Astrocyte (in vitro differentiated cells and primary cell): ENCODE measurements around the gene RDM1. TPM values are rescaled to one million over a fixed set of nuclear protein-coding genes. Genes with fewer than 3 reads are reported as not detected.

ENCODE experiments used
- DNase-seq: peaks from one replicate; pipeline ENCODE4 v3.0.0-alpha.2; 2010; ENCODE audit warnings: low read depth
- FAIRE-seq: peaks from 2 replicates; lab custom pipeline; 2011; peaks lifted over from hg19 to GRCh38; lab: Jason Lieb, UNC
- H2AFZ ChIP-seq: 2 replicates; pipeline ENCODE4 v1.6.0; 2012; ENCODE audit warnings: low read depth, low read length, inconsistent platforms
- H3K27ac ChIP-seq: 2 replicates; pipeline ENCODE4 v1.5.1; 2011; ENCODE audit warnings: low read depth, low read length, inconsistent platforms
- H3K27me3 ChIP-seq: 2 replicates; pipeline ENCODE4 v1.6.0; 2011; ENCODE audit warnings: low read length, inconsistent platforms; ENCODE audit not compliant: insufficient read depth
- H3K36me3 ChIP-seq: 2 replicates; pipeline ENCODE4 v1.5.1; 2011; ENCODE audit warnings: low read length, inconsistent platforms; ENCODE audit not compliant: insufficient read depth
- H3K4me1 ChIP-seq: 2 replicates; pipeline ENCODE4 v1.5.1; 2011; ENCODE audit warnings: low read length, inconsistent platforms; ENCODE audit not compliant: insufficient read depth
- H3K4me2 ChIP-seq: 2 replicates; pipeline ENCODE4 v1.6.0; 2012; ENCODE audit warnings: low read length, inconsistent platforms
- H3K4me3 ChIP-seq: 2 replicates; pipeline ENCODE4 v1.5.1; 2011; ENCODE audit warnings: low read depth, mild to moderate bottlenecking, low read length, inconsistent platforms; ENCODE audit not compliant: insufficient read depth
- H3K79me2 ChIP-seq: 2 replicates; pipeline ENCODE4 v1.6.0; 2012; ENCODE audit warnings: mild to moderate bottlenecking, low read length, inconsistent platforms; ENCODE audit not compliant: insufficient read depth
- H3K9ac ChIP-seq: 2 replicates; pipeline ENCODE4 v1.6.0; 2012; ENCODE audit warnings: mild to moderate bottlenecking, low read length, inconsistent platforms
- H3K9me3 ChIP-seq: 2 replicates; pipeline ENCODE4 v1.5.1; 2012; ENCODE audit warnings: low read depth, mild to moderate bottlenecking, low read length, inconsistent platforms; ENCODE audit not compliant: insufficient read depth
- H4K20me1 ChIP-seq: 2 replicates; pipeline ENCODE4 v1.6.0; 2012; ENCODE audit warnings: low read length, inconsistent platforms; ENCODE audit not compliant: insufficient read depth
- H3K27ac Mint-ChIP-seq: one replicate; pipeline ENCODE4 v1.8.0; 2021; ENCODE audit warnings: mild to moderate bottlenecking, mixed read lengths; ENCODE audit not compliant: unreplicated experiment
- H3K27me3 Mint-ChIP-seq: one replicate; pipeline ENCODE4 v1.8.0; 2021; ENCODE audit warnings: low read depth, mixed read lengths; ENCODE audit not compliant: unreplicated experiment
- H3K36me3 Mint-ChIP-seq: one replicate; pipeline ENCODE4 v1.8.0; 2021; ENCODE audit warnings: low read depth, mixed read lengths; ENCODE audit not compliant: unreplicated experiment
- H3K4me1 Mint-ChIP-seq: one replicate; pipeline ENCODE4 v1.8.0; 2021; ENCODE audit warnings: low read depth, mixed read lengths; ENCODE audit not compliant: unreplicated experiment
- H3K4me3 Mint-ChIP-seq: one replicate; pipeline ENCODE4 v1.8.0; 2021; ENCODE audit warnings: mild to moderate bottlenecking, moderate library complexity, mixed read lengths; ENCODE audit not compliant: unreplicated experiment
- H3K9me3 Mint-ChIP-seq: one replicate; pipeline ENCODE4 v1.8.0; 2021; ENCODE audit warnings: mild to moderate bottlenecking, mixed read lengths; ENCODE audit not compliant: unreplicated experiment
- EZH2 ChIP-seq: IDR thresholded peaks from 2 replicates; pipeline ENCODE4 v1.6.1; 2012; ENCODE audit warnings: mild to moderate bottlenecking, low read length, inconsistent platforms; ENCODE audit not compliant: insufficient read depth
- total RNA-seq: library from RNA; stranded (reverse); gene quantifications from 2 replicates; pipeline ENCODE4 v1.2.1, GENCODE V29; 2021
- TF ChIP-seq, protein P1 (sequence below): IDR thresholded peaks from 2 replicates; pipeline ENCODE4 v1.5.1; 2011; ENCODE audit warnings: low read depth, mild to moderate bottlenecking, inconsistent platforms, low read length, moderate library complexity; ENCODE audit not compliant: insufficient read depth

The RDM1 gene
- total RNA-seq, 1 donor from 2014 or later: not detected

DNA sequence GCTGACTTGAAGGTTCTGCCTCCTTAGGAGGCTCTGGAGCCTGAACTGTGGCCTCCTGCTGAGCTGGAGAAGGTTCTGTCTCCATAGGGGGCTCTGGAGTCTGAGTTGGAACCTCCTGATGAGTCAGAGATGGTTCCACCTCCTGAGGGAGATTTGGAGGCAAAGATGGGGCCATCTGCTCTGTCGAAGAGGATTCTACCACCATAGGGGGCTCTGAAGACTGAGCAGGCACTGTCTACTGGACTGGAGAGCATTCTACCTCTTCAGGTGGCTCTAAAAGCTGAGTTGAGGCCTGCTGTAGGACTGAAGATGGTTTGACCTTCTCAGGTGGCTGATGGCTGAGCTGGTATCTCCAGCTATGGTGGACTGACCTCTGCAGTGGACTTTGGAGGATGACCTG, 16.2 kb downstream of the RDM1 start:
- Mint-ChIP-seq H3K4me1 (no peaks in the 10 kb centered on the region), H3K4me3 (no peak overlapping the region), H3K36me3 (peaks cover 4% of the 10 kb centered on the region), H3K9me3 (peaks cover 26% of the 10 kb centered on the region), H3K27me3 (peaks cover 43% of the 10 kb centered on the region), H3K27ac (no peak overlapping the region)
- H3K36me3 ChIP-seq: no peaks in the 10 kb centered on the region
- H3K9ac ChIP-seq: no peak overlapping the region
- no peak overlapping the region for H2AFZ ChIP-seq
- no peak overlapping the region for H3K4me2 ChIP-seq
- no peaks in the 10 kb centered on the region for H4K20me1 ChIP-seq
- TF ChIP-seq, protein P1, sequence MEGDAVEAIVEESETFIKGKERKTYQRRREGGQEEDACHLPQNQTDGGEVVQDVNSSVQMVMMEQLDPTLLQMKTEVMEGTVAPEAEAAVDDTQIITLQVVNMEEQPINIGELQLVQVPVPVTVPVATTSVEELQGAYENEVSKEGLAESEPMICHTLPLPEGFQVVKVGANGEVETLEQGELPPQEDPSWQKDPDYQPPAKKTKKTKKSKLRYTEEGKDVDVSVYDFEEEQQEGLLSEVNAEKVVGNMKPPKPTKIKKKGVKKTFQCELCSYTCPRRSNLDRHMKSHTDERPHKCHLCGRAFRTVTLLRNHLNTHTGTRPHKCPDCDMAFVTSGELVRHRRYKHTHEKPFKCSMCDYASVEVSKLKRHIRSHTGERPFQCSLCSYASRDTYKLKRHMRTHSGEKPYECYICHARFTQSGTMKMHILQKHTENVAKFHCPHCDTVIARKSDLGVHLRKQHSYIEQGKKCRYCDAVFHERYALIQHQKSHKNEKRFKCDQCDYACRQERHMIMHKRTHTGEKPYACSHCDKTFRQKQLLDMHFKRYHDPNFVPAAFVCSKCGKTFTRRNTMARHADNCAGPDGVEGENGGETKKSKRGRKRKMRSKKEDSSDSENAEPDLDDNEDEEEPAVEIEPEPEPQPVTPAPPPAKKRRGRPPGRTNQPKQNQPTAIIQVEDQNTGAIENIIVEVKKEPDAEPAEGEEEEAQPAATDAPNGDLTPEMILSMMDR: no peak
- no peak for TF ChIP-seq EZH2
- no peaks in the 10 kb centered on the region for H3K9me3 ChIP-seq
- no peak overlapping the region for H3K4me3 ChIP-seq
- H3K27ac ChIP-seq: no peak overlapping the region
- no peak for FAIRE-seq
- H3K27me3 ChIP-seq: no peaks in the 10 kb centered on the region
- H3K79me2 ChIP-seq: no peaks in the 10 kb centered on the region
- DNase-seq: no peak
- no peaks in the 10 kb centered on the region for H3K4me1 ChIP-seq

DNA sequence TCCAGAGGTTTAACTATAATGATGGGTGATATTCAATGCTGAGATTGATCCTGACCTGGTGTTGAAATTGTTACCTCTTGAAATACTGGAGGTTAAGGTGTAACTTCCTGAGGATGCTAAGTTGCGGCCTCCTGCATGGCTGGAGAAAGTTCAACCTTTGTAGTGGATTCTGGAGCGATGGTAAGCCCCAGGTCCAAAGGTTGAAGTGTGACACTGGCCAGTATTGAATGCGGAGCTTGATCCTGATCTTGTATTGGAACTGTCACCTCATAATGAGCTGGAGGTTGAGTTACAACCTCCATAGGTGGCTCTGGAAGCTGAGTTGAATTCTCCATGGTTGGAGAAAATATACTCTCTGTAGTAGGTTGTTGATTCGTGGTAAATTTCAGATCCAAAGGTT, 17.0 kb downstream of the RDM1 start:
- no peaks in the 10 kb centered on the region for H3K27me3 ChIP-seq
- peaks cover 30% of the 10 kb centered on the region for H3K9me3 Mint-ChIP-seq
- H3K4me1 Mint-ChIP-seq: no peaks in the 10 kb centered on the region
- H4K20me1 ChIP-seq: no peaks in the 10 kb centered on the region
- no peak overlapping the region for H3K4me3 Mint-ChIP-seq
- H3K27me3 Mint-ChIP-seq: peaks cover 51% of the 10 kb centered on the region
- H3K9ac ChIP-seq: no peak overlapping the region
- H3K27ac ChIP-seq: no peak overlapping the region
- H3K36me3 ChIP-seq: no peaks in the 10 kb centered on the region
- H3K27ac Mint-ChIP-seq: no peak overlapping the region
- no peak overlapping the region for H3K4me2 ChIP-seq
- H3K9me3 ChIP-seq: no peaks in the 10 kb centered on the region
- FAIRE-seq (no peak), DNase-seq (no peak)
- H3K79me2 ChIP-seq: no peaks in the 10 kb centered on the region
- no peak overlapping the region for H3K4me3 ChIP-seq
- TF ChIP-seq EZH2: no peak
- TF ChIP-seq, protein P1: no peak
- H3K36me3 Mint-ChIP-seq: peaks cover 4% of the 10 kb centered on the region
- no peak overlapping the region for H2AFZ ChIP-seq
- no peaks in the 10 kb centered on the region for H3K4me1 ChIP-seq

DNA sequence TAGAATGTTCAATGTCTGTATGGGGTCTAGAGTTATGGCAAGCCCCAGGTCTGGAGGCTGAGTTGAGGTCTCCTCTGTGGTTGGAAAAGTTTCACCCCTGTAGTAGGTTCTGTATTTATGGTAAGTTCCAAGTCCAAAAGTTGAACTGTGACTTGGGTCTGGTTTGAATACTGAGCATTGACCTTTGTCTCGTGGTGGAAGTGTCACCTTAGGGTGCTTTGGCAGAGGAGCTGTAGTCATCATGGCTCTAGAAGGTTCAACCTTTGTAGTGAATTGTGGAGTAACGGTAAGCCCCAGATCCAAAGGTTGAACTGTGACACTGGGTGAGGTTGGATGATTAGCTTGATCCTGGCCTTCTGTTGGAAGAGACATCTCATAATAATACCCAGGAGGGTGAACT, 17.6 kb downstream of the RDM1 start:
- Mint-ChIP-seq H3K36me3 (peaks cover 4% of the 10 kb centered on the region), H3K27ac (no peak overlapping the region), H3K9me3 (peaks cover 31% of the 10 kb centered on the region), H3K27me3 (peaks cover 58% of the 10 kb centered on the region), H3K4me1 (no peaks in the 10 kb centered on the region), H3K4me3 (no peak overlapping the region)
- Histone ChIP-seq H3K9me3 (no peaks in the 10 kb centered on the region), H3K4me1 (no peaks in the 10 kb centered on the region), H3K4me3 (no peak overlapping the region), H3K9ac (no peak overlapping the region), H3K27me3 (no peaks in the 10 kb centered on the region), H2AFZ (no peak overlapping the region), H3K36me3 (no peaks in the 10 kb centered on the region), H3K79me2 (no peaks in the 10 kb centered on the region), H3K4me2 (no peak overlapping the region), H3K27ac (no peak overlapping the region), H4K20me1 (no peaks in the 10 kb centered on the region)
- FAIRE-seq (no peak), DNase-seq (no peak)
- TF ChIP-seq, protein P1: no peak
- TF ChIP-seq EZH2: no peak
